Astrocyte of the cerebellum (primary cell): Measurements from ENCODE around the gene CPT1C.
A peak's percentile ranks its signal among the peaks of the same experiment; 100 is the strongest.
"Not testable (repeated sequence)": the region's sequence is repeated elsewhere in the genome, so short reads cannot be mapped to it uniquely, and the experiment has no call there.

Source experiments
- DNase-seq: peaks from one replicate; pipeline ENCODE4 v3.0.0-alpha.2; 2011; ENCODE audit warnings: low read depth
- H3K4me3 ChIP-seq: 2 replicates; pipeline ENCODE4 v1.5.1; 2011; ENCODE audit warnings: mild to moderate bottlenecking, low read depth, low read length, moderate library complexity
- in situ Hi-C: cut with HindIII; loops from 2 replicates; pipeline ENCODE4 v1.10.0; 2017; ENCODE audit warnings: low sequenced_read_pairs
- TF ChIP-seq, protein P1 (sequence below): IDR thresholded peaks from 2 replicates; pipeline ENCODE4 v1.5.1; 2012; ENCODE audit warnings: low read length, low read depth, moderate library complexity, mild to moderate bottlenecking; ENCODE audit errors: missing control alignments

CPT1C gene

DNA sequence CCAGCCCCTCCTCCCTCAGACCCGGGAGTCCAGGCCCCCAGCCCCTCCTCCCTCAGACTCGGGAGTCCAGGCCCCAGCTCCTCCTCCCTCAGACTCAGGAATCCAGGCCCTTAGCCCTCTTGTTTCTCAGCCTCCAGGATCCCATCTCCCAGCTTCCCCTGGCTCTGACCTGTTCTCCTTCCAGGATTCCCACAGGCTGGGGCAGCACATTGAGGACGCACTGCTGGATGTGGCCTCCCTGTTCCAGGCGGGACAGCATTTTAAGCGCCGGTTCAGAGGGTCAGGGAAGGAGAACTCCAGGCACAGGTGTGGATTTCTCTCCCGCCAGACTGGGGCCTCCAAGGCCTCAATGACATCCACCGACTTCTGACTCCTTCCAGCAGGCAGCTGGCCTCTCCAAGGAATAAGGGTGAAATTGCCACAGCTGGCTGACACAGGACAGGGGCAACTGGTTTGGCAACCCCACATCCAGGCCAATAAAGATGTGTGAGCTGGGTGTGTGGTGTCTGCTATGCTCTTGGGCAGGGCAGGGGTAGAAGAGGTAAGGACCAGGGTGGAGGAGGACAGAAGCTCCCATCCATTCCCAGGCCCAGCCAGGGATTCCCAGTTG is 22.4 kb downstream of the CPT1C start:
- DNase-seq = no peak
- no peak overlapping the region for H3K4me3 ChIP-seq
- in situ Hi-C loops = no loop called here
- TF ChIP-seq, protein P1, sequence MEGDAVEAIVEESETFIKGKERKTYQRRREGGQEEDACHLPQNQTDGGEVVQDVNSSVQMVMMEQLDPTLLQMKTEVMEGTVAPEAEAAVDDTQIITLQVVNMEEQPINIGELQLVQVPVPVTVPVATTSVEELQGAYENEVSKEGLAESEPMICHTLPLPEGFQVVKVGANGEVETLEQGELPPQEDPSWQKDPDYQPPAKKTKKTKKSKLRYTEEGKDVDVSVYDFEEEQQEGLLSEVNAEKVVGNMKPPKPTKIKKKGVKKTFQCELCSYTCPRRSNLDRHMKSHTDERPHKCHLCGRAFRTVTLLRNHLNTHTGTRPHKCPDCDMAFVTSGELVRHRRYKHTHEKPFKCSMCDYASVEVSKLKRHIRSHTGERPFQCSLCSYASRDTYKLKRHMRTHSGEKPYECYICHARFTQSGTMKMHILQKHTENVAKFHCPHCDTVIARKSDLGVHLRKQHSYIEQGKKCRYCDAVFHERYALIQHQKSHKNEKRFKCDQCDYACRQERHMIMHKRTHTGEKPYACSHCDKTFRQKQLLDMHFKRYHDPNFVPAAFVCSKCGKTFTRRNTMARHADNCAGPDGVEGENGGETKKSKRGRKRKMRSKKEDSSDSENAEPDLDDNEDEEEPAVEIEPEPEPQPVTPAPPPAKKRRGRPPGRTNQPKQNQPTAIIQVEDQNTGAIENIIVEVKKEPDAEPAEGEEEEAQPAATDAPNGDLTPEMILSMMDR = no peak

DNA sequence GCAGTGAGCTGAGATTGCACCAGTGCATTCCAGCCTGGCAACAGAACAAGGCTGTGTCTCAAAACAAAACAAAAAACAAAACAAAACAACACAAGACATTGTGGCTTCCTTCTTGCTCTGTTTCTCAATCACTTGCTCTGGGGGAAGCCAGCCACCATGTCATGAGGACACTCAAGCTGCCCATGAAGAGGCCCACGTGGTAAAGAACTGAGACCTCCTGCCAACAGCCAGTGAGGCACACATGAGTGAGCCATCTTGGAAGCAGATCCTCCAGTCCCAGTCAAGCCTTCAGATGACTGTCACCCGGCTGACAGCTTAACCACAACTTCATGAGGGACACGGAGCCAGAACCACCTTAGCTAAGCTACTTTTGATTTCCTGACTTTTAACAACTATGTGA is 25.2 kb downstream of the CPT1C start:
- H3K4me3 ChIP-seq = no peak overlapping the region
- TF ChIP-seq, protein P1 = no peak
- in situ Hi-C loops = no loop called here
- no peak for DNase-seq

DNA sequence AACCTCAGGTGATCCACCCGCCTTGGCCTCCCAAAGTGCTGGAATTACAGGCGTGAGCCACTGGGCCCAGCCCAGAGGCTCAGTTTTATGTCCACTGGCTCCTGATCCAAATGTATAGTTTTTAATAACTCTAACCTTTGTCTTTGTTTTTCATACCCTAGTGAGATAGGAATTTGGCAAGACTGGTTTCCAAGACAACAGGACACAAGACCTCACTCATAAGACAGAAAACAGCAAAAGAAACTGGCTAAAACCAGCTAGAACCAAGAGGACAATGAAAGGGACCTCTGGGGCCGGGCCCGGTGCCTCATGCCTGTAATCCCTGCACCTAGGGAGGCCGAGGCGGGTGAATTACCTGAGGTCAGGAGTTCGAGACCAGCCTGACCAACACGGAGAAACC is 27.6 kb downstream of the CPT1C start:
- in situ Hi-C loops = no loop called here
- H3K4me3 ChIP-seq = no peak overlapping the region
- peak; percentile 61 for DNase-seq
- TF ChIP-seq, protein P1 = no peak

DNA sequence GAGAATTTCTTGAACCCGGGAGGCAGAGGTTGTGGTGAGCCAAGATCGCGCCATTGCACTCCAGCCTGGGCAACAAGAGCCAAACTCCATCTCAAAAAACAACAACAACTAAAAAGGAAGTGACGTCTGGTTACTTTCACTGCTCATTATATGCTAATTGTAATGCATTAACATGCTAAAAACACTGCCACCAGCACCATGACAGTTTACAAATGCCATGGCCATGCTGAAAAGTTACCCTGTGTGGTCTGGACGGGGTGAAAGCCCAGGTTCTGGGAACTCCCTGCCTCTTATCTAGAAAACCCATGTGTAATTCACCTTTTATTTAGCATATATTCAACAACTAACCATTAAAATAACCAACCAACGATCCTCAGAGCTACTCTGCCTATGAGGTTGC is 28.1 kb downstream of the CPT1C start:
- TF ChIP-seq, protein P1 = no peak
- no peak for DNase-seq
- H3K4me3 ChIP-seq = no peak overlapping the region
- in situ Hi-C loops = no loop called here

DNA sequence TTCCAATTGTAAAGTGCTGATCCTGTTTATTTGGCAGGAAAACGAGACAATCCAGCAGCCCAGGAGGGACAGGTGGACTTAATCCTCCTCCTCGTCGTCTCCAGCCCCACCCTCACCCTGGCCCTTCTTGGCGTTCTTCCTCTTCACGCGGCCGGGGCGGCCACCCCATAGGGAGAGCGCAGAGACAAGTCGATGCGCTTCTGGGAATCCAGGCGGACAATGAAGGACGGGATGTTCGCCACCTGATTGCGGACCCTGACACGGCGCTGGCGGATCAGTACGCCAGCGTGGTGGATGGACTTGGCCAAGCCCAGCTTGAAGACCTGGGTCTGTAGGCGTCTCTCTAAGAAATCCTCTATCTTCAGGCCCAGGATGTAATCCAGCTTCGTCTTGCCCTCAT is 28.5 kb downstream of the CPT1C start:
- H3K4me3 ChIP-seq, DNase-seq, in situ Hi-C loops: not testable (repeated sequence)

DNA sequence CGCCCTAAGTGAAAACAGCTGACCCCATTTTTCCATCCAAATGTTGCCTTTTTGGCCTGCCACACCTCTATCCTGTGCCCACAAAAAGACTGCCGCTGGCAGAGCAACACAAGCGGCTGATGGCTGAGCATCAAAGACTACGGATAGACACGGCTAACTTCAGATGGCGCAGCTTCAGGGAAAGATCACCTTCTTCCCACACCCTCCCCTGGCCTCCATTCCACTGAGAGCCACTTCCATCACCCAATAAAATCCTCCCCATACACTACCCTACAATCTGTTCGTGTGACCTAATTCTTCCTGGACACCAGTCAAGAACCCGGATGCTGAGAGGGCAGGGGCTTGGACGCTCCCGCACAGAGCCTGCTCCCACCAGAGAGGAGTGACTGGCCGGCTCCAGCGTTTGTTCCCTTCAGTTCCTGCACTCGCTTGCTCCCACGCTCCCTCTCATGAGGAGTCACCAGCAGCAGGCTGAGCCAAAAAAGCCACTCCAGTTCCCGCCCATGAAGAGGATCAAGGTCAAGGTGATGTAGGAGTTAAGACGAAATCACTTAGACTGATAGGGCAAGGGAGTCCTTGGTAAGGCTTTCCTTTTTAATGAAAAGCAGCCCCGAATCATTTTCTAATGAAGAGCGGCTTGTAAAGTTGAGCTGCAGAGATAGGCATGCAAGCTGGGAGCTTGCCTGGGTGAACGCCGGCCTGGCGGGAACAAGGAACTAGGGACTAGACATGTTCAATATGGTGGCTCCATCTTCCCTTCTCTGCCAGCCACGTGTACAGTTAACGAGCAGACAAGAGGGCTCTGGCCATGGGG is 36.5 kb downstream of the CPT1C start:
- TF ChIP-seq, protein P1 = no peak
- in situ Hi-C loops = no loop called here
- DNase-seq = no peak
- no peak overlapping the region for H3K4me3 ChIP-seq

DNA sequence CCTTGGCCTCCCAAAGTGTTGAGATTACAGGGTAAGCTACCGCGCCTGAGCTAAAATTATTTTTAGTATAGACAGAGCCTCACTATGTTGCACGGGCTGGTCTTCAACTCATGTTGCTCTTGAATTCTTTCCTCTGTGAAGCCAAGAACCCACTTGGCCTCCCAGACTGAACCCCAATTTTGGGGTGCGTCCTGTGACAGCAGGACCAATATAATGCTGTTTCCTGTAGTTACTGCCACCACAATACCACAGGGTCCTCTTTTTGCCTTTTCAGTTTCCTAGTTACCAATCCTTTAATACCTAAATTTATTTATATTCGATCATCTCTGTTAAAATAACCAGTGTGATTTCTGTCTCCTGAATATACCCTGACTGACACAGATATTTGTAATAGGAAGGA is 39.2 kb downstream of the CPT1C start:
- no peak overlapping the region for H3K4me3 ChIP-seq
- TF ChIP-seq, protein P1 = no peak
- DNase-seq = no peak
- in situ Hi-C loops = no loop called here
